ENCODE measurements around the gene FMC1.
"Not testable (repeated sequence)": the region's sequence is repeated elsewhere in the genome, so short reads cannot be mapped to it uniquely, and the experiment has no call there.

The FMC1 gene

GRCh38 chr7:139341776-139342226 lies 664 bp downstream of the FMC1 start:
- no peak for DNase-seq

GRCh38 chr7:139345042-139345441 lies 3.9 kb downstream of the FMC1 start:
- DNase-seq = no peak

DNA sequence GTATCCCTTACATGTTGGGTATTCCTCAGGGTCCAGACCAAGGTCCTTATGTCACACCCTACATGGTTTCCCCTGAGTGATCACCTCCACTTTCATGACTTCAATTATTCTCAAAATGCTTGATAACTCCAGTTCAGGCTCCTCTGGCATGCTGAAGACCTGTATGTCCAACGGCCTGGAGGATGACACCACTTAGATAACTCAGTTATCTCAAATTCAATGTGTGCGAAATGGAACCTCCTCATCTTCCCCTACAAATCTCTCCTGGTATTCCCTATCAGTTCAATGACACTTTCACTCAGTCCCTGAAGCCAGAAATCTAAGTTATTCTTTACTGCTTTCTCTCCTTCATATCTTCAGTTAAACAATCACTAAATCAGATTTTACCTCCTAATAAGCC lies 9.9 kb downstream of the FMC1 start:
- no peak for DNase-seq

DNA sequence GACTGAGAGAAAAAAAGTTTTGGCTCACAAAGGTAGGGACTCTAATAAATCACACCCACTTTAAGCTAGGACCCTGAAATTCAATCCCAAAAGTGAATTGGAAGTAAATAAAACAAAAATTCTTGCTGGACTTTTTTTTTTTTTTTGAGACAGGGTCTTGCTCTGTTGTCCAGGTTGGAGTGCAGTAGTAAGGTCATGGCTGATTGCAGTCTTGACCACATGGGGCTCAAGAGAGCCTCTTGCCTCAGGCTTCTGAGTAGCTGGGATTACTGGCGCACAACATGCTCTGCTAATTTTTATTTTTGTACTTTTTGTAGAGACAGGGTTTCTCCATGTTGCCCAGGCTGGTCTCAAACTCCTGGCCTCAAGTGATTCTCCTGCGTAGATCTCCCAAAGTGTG lies 13.6 kb downstream of the FMC1 start:
- DNase-seq = no peak

- DNase-seq = no peak
Measured at GRCh38 chr7:139355320-139355719, 14.2 kb downstream of the FMC1 start.

GRCh38 chr7:139357729-139358506 lies 16.8 kb downstream of the FMC1 start:
- not testable (repeated sequence) for DNase-seq

DNA sequence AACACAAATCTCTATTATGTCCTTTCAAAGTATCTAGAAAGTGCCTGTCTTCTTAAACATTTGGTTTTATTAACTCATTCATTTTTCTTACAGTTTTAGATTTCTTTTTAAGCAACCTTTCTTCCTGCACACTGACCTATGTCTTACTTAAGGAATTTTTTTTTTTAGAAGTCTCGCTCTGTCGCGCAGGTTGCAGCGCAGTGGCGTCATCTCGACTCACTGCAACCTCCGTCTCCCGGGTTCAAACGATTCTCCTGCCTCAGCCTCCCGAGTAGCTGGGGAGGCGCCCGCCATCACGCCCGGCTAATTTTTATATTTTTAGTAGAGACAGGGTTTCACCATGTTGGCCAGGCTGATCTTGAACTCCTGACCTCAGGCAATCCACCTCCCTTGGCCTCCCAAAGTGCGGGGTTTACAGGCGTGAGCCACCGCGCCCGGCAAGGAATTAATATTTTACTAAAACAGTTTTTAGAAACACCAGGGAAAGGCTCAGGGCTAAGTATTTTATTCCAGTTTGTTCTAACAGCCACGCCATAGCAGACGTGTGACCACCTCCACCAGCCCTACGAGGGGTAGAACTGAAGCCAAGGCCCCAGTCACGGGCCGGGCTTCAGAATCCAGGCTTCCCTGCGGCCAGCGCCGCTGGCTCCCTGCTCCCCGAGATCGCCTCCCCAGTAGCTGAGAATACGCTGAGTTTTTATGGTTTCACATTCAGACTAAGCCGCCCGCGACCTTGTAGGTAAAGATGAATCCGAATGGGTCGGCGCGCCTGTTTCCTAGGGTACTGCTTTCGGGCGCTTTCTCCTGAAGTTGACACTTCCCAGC lies 17.6 kb downstream of the FMC1 start:
- peak; percentile 31 for DNase-seq

- DNase-seq = peak; percentile 100
Measured at GRCh38 chr7:139359366-139360209, 18.5 kb downstream of the FMC1 start, which contains the start of gene LUC7L2. Gene LUC7L2 (plus strand): TSS chr7:139359894. CDS start chr7:139360262, 368 bp downstream.

DNA sequence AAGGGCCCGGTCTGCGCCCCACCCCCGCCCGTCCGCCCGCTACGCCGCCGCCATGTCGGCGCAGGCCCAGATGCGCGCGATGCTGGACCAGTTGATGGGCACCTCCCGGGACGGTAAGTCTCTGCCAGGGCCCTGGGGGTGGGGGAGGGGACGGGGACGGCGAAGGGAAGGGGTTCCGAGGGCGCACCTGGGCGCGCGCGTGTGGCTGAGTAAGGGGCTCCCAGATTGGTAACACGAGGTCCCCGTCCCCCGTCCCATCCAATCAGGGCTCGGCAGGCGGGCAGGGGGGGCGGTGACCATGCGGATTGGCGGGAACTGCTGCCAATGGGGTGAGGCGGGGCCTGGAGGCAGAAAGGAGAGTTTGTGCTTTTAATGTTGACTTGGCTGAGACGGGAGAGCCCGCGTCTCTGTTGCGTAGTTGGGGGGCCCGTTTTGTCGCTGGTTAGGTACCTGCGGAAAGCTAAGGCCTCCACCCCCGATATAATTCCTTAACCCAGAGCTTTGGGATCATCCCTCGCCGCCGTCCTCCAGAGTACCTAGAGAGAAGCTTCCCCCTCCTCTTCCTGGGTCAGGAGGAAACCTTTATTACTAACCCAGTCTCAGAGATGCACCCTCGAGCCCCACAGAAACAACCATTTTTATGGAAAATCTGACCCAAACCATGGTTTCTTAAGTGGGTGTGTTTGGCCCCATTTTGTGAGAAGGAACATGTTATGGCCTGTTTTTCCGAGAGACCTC lies 19.2 kb downstream of the FMC1 start:
- peak; percentile 98 for DNase-seq

DNA sequence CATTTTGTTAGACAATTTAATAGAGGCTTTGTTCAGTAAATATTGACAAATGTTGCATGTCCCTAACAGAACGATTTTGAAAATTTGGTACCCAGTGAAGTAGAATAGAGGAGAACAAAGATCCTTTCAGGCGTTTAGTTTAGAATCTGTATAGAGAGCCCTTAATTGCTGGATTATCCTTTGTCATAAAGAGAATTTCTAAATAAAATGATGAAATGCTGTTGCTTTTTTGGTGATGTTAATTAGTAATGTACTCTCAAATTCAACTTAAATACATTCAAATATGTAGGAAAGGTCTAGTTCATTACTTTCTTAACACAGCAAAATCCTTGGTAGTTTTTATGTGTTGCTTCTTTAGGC lies 19.8 kb downstream of the FMC1 start:
- DNase-seq = no peak

DNA sequence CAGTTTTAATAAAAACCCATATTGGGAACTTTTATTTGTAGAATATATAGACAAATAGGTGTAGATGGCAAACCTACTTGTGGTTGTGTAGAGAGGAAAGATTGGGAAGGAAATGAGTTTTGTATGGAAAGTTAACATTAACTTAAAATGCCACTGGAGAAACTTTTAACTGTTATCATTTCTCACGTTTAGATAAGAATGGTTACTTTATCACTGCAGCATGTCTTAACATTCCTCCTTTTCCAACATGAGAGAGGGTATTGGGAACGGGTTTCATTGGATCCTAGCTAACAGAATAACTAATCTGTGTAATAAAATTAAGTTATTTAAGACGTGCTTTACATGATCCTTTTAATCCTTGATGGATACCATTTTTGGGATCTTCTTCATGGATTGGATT lies 20.4 kb downstream of the FMC1 start:
- DNase-seq = no peak

DNA sequence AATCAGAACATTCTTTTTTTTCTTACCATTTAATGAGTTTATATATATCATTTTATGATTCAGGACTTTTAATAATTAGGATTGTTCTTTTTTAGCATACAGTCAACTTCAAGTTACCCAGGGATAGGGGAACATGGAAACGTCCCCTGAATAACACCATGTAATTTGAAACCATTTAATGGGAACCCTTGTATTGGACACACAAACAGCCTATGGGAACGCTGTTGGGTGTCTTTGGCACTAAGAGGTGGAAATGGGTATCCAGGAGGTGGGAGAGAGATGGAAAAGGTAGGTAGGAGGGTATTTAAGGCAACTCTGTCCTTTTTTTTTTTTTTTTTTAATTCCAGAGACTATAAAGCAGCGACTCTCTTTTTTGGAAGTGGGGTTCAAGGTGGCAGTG lies 21.2 kb downstream of the FMC1 start:
- DNase-seq = no peak

- no peak for DNase-seq
Measured at GRCh38 chr7:139362981-139363380, 21.8 kb downstream of the FMC1 start.

DNA sequence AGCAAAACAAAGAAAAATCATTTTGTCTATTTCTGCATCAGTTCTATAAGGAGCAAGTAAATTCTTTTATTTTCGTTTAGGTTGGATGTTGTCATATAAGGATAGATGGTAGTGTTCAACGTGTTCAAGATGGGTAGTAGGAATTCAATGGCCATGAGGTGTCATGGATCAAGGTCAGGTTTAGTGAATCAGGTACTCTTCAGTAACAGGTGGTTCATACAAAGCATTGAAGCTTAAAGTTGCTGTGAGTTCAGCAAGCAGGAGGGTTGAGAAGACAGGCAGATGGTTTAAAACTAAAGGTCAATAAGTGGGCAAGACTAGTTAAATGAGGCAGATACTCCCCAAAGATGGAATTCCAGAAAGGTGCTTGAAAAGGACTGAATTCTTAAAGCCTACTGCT lies 24.2 kb downstream of the FMC1 start:
- no peak for DNase-seq

DNA sequence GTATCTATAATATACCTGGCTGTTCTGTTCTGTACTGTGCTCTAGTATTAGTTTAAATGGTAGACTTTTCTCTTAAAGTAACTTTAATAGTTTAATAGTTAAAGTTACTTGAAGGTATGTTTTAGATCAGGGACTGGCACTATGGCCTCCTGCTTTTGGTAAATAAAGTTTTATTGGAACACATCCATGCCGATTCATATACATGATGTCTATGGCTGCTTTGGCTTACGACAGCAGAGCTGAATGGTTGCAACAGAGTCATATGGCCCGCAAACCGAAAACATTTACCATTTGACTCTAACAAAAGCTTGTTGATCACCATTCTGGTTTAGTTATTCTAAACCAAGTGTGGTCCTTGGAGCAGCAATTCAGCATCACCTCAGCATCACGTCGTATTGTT lies 25.3 kb downstream of the FMC1 start:
- no peak for DNase-seq

DNA sequence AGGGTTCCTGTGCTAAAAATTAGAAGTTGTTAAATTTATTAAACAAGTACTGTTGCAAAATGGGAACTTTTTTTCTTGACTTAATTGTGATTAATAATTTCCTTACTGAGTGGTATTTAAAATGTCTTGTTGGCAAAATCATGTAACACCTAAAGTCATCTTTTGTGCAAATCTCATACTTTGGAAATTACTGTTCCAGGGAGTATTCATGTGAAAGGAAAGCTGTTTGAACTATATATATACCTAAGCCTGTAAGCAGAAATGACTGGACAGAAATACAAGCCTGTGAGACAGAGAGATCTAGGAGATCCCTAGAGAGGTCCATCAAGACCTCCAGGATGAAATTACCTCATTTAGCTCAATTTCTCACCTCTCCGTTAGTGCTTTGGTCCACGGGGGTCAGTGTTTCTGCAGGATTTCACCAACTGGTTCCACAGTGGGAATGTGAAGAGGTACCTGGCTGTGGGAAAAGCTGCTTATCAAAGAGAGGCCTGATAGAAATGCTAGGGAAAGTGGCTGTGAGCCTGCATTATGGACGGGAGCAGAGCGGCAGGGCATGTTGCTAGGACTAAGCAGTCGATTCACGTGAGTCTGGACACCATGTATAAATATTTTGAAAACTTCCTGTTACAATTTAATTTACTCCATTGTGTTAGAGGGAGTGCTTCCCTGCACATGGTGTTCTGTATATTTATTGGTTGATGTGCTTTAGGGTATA lies 26.5 kb downstream of the FMC1 start:
- no peak for DNase-seq

DNA sequence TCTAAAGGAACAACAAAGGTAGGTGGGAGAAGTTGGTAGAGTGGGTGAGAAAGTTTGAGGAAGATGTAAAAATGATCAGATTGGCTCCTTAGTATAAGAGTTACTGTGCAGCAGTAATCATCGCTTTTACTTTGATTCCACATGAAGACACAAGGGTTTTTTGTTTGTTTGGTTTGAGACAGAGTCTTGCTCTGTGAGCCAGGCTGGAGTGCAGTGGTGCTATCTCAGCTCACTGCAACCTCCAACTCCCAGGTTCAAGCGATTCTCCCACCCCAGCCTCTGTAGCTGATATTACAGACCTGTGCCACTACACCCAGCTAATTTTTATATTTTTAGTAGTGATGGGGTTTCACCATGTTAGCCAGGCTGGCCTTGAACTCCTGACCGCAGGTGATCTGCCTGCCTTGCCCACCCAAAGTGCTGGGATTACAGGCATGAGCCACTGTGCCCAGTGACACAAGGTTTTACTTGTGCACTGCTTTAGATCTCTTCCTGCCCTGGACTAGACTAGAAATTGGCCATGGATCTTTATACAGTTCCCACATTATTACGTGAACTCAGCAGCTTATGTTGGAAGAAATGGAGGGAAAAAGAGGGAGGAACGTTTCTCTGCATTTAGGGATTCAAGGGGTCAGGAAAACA lies 29.3 kb downstream of the FMC1 start:
- DNase-seq = no peak

GRCh38 chr7:139370943-139371313 lies 29.8 kb downstream of the FMC1 start:
- DNase-seq = no peak

- DNase-seq = no peak
Measured at GRCh38 chr7:139374246-139374645, 33.1 kb downstream of the FMC1 start.

DNA sequence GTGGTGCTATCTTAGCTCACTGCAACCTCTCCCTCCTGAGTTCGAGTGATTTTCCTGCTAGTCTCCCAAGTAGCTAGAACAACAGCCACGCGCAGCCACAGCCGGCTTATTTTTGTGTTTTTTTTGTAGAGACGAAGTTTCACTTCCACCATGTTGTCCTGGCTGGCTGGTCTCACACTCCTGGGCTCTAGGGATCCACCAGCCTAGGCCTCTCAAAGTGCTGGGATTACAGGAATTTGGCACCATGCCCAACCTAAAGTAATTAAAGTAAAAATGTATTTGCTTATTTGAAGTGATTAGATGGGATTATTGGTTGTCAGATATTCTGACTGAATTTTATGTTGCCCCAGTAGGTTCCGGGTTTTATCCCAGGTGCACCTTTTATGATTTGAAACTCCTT lies 41.3 kb downstream of the FMC1 start:
- DNase-seq = no peak

GRCh38 chr7:139384611-139385010 lies 43.5 kb downstream of the FMC1 start:
- no peak for DNase-seq
